PFSK-1 (cell line): Measurements from ENCODE around the gene ERN1.

Source experiments
- SIN3A ChIP-seq: IDR thresholded peaks from 2 replicates; pipeline ENCODE4 v1.6.1; 2012; ENCODE audit warnings: mild to moderate bottlenecking, low read length, moderate library complexity, borderline replicate concordance; ENCODE audit not compliant: insufficient read depth
- TAF1 ChIP-seq: IDR thresholded peaks from 2 replicates; pipeline ENCODE4 v1.6.1; 2012; ENCODE audit warnings: low read length, control low read depth, borderline replicate concordance; ENCODE audit not compliant: insufficient read depth

GRCh38 chr17:64045176-64045575 lies 84.8 kb downstream of the ERN1 start:
- TF ChIP-seq TAF1 (no peak), SIN3A (no peak)
